ENCODE results near the gene TP53INP2.
"Not testable (repeated sequence)": the region's sequence is repeated elsewhere in the genome, so short reads cannot be mapped to it uniquely, and the experiment has no call there.

- TF ChIP-seq, protein P1, sequence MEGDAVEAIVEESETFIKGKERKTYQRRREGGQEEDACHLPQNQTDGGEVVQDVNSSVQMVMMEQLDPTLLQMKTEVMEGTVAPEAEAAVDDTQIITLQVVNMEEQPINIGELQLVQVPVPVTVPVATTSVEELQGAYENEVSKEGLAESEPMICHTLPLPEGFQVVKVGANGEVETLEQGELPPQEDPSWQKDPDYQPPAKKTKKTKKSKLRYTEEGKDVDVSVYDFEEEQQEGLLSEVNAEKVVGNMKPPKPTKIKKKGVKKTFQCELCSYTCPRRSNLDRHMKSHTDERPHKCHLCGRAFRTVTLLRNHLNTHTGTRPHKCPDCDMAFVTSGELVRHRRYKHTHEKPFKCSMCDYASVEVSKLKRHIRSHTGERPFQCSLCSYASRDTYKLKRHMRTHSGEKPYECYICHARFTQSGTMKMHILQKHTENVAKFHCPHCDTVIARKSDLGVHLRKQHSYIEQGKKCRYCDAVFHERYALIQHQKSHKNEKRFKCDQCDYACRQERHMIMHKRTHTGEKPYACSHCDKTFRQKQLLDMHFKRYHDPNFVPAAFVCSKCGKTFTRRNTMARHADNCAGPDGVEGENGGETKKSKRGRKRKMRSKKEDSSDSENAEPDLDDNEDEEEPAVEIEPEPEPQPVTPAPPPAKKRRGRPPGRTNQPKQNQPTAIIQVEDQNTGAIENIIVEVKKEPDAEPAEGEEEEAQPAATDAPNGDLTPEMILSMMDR (IDR thresholded peaks at IDR 0.05) = not testable (repeated sequence)
- TF ChIP-seq POLR2A (IDR thresholded peaks at IDR 0.05) = not testable (repeated sequence)
Measured at GRCh38 chr20:34658654-34659053, 45.5 kb upstream of the TP53INP2 start.
